IPS-18c (cell line): ENCODE measurements around the gene PLA2R1.

Source experiments
- H3K4me3 ChIP-seq: 2 replicates; pipeline ENCODE4 v1.7.0; 2013; ENCODE audit warnings: low read depth, mild to moderate bottlenecking, low read length, moderate library complexity; ENCODE audit not compliant: insufficient read depth
- H3K9me3 ChIP-seq: one replicate; pipeline ENCODE4 v1.6.1; 2013; ENCODE audit warnings: mild to moderate bottlenecking, low read length, moderate library complexity; ENCODE audit not compliant: control insufficient read depth, insufficient read depth

PLA2R1 gene

GRCh38 chr2:159897720-159898119 lies 164.7 kb downstream of the PLA2R1 start:
- Histone ChIP-seq H3K9me3 (no peaks in the 10 kb centered on the region), H3K4me3 (no peak overlapping the region)

- Histone ChIP-seq H3K4me3 (no peak overlapping the region), H3K9me3 (no peaks in the 10 kb centered on the region)
Measured at GRCh38 chr2:159897081-159897480, 165.3 kb downstream of the PLA2R1 start.

- Histone ChIP-seq H3K9me3 (no peaks in the 10 kb centered on the region), H3K4me3 (no peak overlapping the region)
Measured at GRCh38 chr2:159895258-159896065, 167.0 kb downstream of the PLA2R1 start.

- Histone ChIP-seq H3K9me3 (no peaks in the 10 kb centered on the region), H3K4me3 (no peak overlapping the region)
Measured at GRCh38 chr2:159894145-159894838, 168.1 kb downstream of the PLA2R1 start.

GRCh38 chr2:159892990-159893810 lies 169.2 kb downstream of the PLA2R1 start:
- H3K4me3 ChIP-seq, result no peak overlapping the region
- no peaks in the 10 kb centered on the region for H3K9me3 ChIP-seq

GRCh38 chr2:159891917-159892730 lies 170.3 kb downstream of the PLA2R1 start:
- no peaks in the 10 kb centered on the region for H3K9me3 ChIP-seq
- no peak overlapping the region for H3K4me3 ChIP-seq

GRCh38 chr2:159891267-159891588 lies 171.2 kb downstream of the PLA2R1 start:
- Histone ChIP-seq H3K4me3 (no peak overlapping the region), H3K9me3 (no peaks in the 10 kb centered on the region)

GRCh38 chr2:159890551-159891266 lies 171.7 kb downstream of the PLA2R1 start:
- Histone ChIP-seq H3K4me3 (no peak overlapping the region), H3K9me3 (no peaks in the 10 kb centered on the region)

GRCh38 chr2:159882130-159882745 lies 180.2 kb downstream of the PLA2R1 start:
- peaks cover 2% of the 10 kb centered on the region for H3K9me3 ChIP-seq
- no peak overlapping the region for H3K4me3 ChIP-seq
